ENCODE data around the gene GRHL1.

DNA sequence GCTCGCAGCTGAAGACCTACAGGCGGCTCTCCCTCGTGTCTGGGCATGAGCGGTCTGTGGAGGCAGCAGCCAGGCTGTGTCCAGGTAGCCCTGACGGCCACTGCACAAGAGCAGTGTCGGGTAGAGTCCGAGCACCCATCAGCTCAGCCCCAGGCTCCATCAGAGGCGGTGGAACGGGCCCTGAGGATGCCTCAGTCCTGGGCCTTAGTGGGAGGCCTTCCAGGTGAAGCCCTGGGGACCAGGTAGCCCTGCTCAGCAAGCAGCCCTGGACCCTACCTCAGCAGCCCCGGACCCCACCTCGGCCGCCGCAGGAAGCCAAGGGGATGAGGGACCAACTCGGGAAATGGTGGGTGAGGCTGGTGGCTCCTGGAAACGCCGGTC lies 70.5 kb downstream of the GRHL1 start:
- TF ChIP-seq, protein P1, sequence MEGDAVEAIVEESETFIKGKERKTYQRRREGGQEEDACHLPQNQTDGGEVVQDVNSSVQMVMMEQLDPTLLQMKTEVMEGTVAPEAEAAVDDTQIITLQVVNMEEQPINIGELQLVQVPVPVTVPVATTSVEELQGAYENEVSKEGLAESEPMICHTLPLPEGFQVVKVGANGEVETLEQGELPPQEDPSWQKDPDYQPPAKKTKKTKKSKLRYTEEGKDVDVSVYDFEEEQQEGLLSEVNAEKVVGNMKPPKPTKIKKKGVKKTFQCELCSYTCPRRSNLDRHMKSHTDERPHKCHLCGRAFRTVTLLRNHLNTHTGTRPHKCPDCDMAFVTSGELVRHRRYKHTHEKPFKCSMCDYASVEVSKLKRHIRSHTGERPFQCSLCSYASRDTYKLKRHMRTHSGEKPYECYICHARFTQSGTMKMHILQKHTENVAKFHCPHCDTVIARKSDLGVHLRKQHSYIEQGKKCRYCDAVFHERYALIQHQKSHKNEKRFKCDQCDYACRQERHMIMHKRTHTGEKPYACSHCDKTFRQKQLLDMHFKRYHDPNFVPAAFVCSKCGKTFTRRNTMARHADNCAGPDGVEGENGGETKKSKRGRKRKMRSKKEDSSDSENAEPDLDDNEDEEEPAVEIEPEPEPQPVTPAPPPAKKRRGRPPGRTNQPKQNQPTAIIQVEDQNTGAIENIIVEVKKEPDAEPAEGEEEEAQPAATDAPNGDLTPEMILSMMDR (IDR thresholded peaks at IDR 0.05) = no peak
- TF ChIP-seq EZH2 (IDR thresholded peaks at IDR 0.05; ENCODE audit: borderline replicate concordance, insufficient read depth, low read depth, low read length, poor library complexity, severe bottlenecking) = no peak
